Left forelimb (tissue), 1 donor: ENCODE data around the gene IER3.
"Not testable (repeated sequence)": the region's sequence is repeated elsewhere in the genome, so short reads cannot be mapped to it uniquely, and the experiment has no call there.

ENCODE experiments used
- DNase-seq: peaks from one replicate; pipeline ENCODE4 v3.0.0-alpha.2; 2018; ENCODE audit warnings: low spot score

IER3 gene

GRCh38 chr6:30768634-30769087 is 24.3 kb upstream of the IER3 start:
- DNase-seq, result no peak

GRCh38 chr6:30767944-30768301 is 23.6 kb upstream of the IER3 start:
- DNase-seq, result no peak

- no peak for DNase-seq
Observed at GRCh38 chr6:30767158-30767943, 23.0 kb upstream of the IER3 start.

DNA sequence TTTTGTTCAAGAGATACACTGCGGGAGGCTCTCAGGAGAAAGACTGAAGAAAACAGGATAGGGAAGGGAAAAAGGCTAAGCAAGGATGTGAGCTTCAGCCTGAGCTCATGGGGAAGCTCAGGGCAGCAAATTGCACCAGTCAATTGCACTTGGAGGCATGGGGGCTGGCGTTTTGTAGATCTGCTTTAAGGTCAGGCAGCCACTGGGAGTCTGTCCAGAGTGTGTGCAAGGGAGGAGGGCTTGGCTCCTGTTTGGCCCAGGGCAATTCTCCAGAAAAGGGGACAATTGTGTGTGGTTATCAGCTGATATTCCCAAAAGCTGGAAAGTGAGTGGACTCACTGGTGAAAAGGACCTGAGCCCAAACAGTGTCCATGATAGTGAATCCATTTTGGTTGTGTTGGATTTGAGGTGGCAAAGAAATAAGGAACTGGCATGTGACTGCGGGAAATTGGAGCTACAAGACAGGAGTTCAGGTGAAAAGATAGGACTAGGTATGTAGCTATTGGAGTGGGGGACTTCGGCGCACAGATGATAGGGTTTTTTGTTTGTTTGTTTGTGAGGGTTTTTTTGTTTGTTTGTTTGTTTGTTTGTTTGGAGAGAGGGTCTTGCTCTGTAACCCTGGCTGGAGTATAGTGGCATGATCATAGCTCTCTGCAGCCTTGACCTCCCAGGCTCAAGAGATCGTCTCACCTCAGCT is 22.3 kb upstream of the IER3 start:
- DNase-seq, result no peak

- not testable (repeated sequence) for DNase-seq
Observed at GRCh38 chr6:30765495-30765894, 21.1 kb upstream of the IER3 start.

GRCh38 chr6:30764490-30765043 is 20.2 kb upstream of the IER3 start:
- not testable (repeated sequence) for DNase-seq

DNA sequence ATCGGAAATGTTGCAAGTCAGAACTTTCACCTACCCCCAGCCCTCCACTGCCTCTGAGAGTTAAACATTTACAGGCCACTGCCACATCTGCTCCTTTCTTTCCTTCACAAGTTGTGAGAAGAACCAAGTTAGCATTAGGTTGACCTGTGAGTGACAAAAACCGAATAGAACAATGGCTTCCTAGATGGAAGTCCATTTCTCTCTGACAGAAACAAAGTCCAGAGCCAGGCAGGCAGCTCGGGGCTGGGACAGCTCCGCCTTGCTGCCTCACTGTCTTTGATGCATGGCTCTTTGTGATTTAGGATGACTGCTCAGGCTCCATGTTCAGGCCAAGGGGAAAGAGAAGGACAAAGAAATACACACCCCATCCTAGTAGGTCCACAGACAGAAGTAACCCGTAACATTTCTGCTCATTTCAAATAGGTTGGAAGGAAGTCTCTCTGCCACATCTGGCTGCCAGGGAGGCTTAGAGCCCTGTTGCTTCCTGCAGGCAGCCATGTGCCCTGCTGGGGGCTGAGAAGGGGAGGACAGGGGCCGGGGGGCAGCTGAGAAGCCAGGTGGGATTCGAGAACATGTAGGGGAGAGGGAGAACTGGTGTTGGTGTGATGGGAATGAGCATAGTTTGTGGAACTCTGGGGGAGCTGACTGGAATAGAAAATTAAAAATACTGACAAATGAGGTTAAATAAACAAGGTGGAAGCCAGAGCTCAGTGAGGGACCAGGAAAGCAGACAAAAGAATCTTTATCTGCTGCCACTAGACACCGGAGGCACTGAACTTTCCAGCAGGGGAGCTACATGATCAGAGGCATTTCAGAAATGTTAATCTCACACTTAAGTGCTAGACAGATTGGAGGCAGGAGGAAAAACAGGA is 19.5 kb upstream of the IER3 start:
- DNase-seq, result no peak

DNA sequence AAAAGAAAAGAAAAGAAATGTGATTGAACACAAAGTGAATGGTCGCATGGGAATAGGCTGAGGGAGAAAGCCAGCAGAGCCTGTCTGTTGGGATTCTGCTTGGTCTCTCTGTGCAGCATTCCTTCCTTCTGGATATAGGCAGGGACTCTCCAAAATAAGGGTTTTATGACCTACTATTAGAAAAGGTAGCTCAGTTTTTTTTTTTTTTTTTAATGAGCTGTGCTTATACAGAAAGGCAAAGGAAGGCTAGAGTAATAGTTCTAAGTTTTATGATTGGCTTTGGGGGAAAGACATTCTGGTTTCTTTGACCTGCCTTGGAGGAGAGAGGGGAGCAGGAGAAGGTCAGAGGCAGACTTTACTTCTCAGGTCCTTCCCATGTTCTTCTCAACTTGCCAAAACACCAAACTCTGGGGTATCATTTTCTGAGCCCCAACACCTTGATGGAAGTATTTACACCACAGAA is 18.8 kb upstream of the IER3 start:
- no peak for DNase-seq

DNA sequence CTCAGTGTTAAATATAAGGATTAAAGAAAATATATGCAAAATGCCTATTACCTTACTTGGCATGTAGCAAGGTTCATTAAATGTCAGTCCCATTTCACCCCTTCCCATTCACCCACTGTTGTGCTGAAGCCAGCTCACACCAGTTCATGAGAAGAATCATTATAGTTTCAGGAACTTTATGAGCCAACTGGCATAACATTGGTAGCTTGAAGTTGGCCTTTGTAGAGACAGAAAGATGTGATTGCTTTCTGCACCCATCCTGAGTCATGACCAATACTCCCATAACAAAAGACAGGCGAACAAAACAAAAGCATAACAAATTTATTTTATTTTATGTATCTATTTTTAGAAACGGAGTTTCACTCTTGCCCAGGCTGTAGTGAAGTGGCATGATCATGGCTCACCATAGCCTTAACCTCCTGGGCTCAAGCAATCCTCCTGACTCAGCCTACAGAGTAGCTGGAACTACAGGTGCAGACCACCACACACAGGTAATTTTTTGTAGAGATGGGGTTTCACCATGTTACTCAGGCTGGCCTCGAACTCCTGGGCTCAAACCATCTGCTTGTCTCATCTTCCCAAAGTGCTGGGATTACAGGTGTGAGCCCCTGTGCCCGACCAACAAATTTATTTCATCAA is 17.6 kb upstream of the IER3 start:
- no peak for DNase-seq

- no peak for DNase-seq
Observed at GRCh38 chr6:30760549-30760948, 16.2 kb upstream of the IER3 start.

DNA sequence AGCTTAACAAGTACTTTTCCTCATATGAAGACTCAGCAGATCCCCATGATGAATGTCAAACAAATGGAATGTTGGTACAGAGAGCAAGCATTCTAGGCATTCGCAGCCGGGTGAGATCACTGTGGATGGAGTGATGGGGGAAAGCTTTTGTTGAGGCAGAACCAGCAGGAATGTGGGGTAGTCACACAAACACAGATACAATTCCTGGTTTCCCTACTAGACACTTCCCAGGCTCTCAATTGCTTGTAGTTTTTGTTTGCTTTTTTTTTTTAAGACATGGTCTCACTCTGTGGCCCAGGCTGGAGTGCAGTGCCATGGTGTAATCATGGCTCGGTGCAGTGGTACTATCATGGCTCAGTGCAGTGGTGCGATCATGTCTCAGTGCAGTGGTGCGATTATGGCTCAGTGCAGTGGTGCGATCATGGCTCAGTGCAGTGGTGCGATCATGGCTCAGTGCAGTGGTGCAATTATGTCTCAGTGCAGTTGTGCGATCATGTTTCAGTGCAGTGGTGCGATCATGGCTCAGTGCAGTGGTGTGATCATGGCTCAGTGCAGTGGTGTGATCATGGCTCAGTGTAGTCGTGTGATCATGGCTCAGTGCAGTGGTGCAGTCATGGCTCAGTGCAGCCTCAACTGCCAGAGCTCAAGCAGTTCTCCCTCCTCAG is 15.4 kb upstream of the IER3 start:
- no peak for DNase-seq

GRCh38 chr6:30757261-30757904 is 13.0 kb upstream of the IER3 start:
- no peak for DNase-seq

GRCh38 chr6:30756405-30757003 is 12.2 kb upstream of the IER3 start:
- not testable (repeated sequence) for DNase-seq

GRCh38 chr6:30754631-30755030 is 10.3 kb upstream of the IER3 start:
- DNase-seq, result no peak

GRCh38 chr6:30752157-30752927 is 8.0 kb upstream of the IER3 start:
- peak; percentile 83 for DNase-seq

DNA sequence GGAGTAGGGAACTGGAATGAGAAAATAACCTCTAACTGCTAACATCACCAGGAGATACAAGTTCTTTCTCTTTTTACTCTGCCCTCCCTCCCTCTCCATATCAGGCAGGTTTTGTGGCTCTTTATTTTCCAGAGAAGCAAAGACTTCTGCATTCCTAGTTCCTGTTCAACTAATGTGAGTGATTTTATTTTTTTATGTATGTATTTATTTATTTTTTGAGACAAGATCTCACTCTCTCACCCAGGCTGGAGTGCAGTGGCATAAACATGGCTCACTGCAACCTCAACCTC is 6.0 kb upstream of the IER3 start:
- no peak for DNase-seq

- no peak for DNase-seq
Observed at GRCh38 chr6:30749554-30750378, 5.4 kb upstream of the IER3 start.

GRCh38 chr6:30748851-30749540 is 4.6 kb upstream of the IER3 start:
- no peak for DNase-seq
